ENCODE measurements around the gene PLCB2.

PLCB2 gene

DNA sequence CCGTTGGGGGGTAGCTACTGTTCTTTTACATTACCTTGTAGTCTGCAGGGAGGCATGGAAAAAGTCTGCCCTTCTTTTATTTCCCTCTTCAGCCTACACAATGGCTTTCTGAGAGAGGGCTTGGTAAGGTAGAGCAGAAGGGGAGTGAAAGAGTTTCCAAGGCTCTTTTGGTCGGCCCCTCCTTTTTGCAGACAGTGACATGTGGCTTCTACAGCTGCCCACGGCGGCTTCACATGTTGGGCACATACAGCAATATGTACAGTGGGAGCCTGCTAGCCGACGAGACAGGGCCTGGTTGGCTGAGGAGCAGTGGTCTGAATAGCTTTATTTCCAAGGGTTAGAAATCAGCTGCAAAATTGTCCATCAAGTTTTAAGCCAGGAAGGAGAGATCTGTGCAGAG lies 19.7 kb upstream of the PLCB2 start:
- no peak for DNase-seq (ENCODE audit: low read depth)

- DNase-seq (ENCODE audit: low read depth) = no peak
Observed at GRCh38 chr15:40325700-40326099, 18.0 kb upstream of the PLCB2 start.

- no peak for DNase-seq (ENCODE audit: low read depth)
Observed at GRCh38 chr15:40325188-40325587, 17.5 kb upstream of the PLCB2 start.

- DNase-seq (ENCODE audit: low read depth) = no peak
Observed at GRCh38 chr15:40323953-40324937, 16.5 kb upstream of the PLCB2 start.

- peak; percentile 86 for DNase-seq (ENCODE audit: low read depth)
Observed at GRCh38 chr15:40323239-40323952, 15.7 kb upstream of the PLCB2 start, which contains the start of gene INAFM2. Gene INAFM2, plus strand, starts transcription at chr15:40323692. Its CDS starts 364 bp downstream, at chr15:40324056.

DNA sequence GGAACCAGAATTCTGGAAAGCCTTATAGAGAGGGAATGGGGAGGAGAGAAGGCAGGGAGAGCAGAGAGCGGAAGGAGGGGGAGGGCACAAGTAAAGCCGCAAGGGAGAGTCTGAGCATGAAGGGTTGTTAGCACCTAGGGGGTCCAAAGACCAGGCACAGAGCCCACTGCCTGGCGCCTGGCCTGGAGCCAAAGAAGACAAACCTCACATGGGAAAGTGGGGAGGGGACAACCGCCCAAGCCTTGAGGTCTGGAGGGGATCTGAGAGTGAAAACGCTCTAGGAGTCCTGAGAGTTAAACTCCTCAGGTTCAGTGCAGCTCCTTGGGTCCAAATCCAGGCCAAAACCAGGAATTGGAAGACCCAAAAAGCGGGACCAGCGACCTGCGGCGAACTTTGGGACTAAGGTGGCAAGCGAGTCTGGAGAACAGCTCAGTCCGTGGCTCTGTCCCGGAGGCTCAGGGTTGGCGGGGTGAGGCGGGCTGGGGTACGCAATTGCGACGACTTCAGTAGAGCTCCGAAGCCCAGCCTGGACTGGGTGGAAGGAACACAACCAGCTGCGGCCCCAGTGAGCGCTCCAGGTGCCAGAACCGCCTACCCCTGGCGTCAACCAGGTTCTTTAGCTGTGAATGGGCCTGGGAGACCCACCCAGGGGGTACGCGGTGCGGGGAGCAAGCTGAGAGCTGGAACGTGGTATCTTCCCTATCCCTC lies 14.9 kb upstream of the PLCB2 start:
- no peak for DNase-seq (ENCODE audit: low read depth)

- peak; percentile 23 for DNase-seq (ENCODE audit: low read depth)
Observed at GRCh38 chr15:40320931-40321371, 13.2 kb upstream of the PLCB2 start.

GRCh38 chr15:40320409-40320808 lies 12.7 kb upstream of the PLCB2 start:
- no peak for DNase-seq (ENCODE audit: low read depth)

DNA sequence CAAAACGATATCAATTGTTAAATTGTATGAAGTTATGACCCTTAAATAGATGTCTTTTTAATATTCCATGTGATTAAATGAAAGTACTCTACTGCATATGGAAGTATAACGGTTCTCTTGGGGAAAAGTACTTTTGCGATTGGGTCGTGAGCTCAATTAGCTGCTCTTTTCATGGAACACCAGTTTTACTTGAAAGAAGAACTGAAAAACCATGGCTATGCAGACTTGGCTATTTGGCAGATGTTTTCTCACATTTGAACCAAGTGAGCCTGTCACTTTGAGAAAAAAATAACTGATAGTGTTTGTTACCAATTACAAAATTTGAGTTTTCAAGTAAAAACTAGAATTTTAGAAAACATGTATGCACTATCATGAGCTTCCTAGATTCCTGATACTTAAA lies 9.8 kb upstream of the PLCB2 start:
- DNase-seq (ENCODE audit: low read depth) = no peak

DNA sequence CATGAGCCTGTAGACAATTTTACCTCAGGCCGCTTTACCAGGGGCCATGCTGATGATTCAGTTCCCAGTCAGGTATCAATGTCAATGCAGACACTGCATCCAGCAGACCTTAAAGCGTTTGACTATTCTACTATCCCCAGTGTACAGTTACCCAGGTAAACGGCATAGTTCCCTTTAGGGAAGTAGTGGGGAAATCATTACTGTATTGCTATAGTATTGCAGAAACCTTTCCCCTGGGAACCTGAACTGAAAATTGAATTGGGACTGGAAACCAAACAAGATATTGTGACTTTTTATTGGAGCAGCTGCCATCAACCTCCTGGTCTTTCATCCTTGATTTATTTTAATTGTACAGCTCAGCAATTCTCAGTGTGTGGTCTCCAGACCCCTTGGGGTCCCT lies 9.2 kb upstream of the PLCB2 start:
- DNase-seq (ENCODE audit: low read depth) = no peak

DNA sequence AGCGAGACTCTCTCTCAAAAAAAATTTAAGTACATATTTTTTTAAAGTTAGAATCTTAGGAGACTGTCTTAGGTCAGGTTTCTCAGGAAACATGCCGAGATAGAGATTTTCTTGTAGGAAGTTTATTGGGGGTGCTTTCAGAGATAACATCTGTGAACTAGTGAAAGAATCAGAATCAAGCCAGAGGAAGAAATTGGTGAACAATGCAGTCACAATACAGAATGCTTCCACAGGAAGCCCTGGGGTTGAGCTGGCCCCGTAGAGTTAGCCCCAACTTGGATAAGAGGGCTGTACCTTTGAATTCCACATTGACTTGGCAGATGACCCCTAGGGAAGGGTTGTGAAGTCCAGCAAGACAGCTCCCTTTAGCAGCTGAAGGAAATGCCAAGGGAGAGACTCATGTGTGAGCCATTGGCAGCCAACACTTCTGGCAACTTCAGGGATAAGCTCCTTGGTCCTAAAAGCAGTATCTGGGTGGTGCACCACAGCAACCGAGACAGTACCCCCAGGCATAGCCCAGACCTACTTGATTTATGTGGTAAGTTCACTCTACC lies 7.1 kb upstream of the PLCB2 start:
- DNase-seq (ENCODE audit: low read depth) = no peak

DNA sequence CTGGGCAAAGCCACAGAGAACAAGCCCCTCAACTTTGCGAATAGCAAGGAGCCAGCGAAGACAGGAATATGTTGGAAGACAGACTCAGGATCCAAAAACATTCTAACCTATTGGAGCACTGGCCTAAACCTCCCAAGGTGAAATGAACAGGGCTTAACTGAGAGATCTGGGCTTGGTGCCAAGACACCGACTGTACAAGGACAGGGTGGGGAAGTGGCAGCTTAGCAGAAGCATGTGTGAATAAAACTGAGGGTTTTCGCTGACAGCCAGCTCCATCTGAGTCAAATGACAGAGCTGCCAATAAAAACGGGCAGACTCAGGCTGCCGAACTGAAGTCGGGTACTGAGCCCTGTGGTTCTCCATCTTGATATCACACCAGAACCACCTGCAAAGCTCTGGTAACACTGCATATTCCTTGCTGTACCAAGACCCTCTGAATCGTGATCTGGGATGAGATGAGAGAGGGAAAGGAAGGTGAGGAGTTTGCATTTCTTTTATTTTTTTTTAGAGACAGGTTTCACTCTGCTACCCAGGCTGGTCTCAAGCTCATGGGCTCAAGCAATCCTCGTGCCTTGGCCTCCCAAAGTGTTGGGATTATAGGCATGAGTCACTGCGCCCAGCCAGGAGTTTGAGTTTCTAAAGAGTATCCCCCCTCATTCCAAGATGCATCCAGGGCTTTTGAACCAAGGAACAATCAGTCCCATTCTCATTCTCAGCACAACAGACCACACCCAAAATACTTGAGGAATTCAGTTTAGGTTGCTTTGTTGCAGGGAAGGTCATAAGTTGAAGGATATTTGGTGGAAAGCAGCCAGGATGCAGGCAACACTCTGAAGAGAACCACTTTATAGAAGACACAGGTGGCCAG lies 6.0 kb upstream of the PLCB2 start:
- DNase-seq (ENCODE audit: low read depth) = no peak

GRCh38 chr15:40312370-40313158 lies 4.8 kb upstream of the PLCB2 start:
- no peak for DNase-seq (ENCODE audit: low read depth)

DNA sequence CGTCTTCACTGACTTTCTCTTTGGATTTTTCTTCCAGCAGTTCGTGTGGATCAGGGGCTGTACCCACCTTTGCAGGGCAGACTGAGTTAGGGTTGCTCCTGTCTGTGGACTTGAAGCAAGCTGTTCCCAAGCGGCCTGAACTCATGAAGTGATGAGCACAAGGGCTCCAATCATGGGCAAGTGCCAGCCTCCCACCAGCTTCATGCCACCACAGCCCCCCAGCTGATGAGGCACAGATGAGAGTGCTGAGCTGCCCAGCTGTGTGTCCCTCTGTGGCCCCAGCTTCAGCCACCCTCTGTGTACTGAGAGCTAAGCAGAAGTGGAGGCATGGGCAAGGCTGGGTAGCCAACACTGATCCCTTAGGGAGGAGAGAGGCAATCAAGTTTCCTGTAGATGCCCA lies 3.3 kb upstream of the PLCB2 start:
- DNase-seq (ENCODE audit: low read depth) = no peak

GRCh38 chr15:40310001-40310959 lies 2.5 kb upstream of the PLCB2 start:
- DNase-seq (ENCODE audit: low read depth) = peak; percentile 30

DNA sequence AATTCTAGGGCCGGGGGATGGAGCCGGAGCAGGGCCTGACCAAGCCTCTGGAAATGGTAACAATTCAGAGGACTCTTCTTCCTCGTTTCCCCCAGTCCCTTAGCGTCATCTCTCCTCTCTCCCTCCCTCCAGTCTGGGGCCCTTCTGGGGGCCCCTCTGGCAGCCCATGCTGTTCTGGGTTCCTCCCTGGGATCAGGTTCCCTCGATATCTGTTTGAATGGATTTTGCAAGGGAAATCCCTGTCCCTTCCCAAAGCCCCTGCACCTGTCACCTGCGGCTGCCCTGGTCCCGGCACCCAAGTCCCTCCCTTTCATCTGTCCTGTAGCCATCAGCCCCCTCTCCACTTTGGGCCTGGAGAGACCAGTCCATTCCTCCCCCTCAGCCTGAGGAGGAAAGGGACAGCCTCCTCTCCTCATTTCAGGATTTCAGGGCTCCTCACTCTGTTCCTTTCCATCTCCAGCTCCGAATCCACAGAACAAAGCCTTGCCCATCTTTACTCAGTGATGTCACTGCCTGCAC lies 1.7 kb upstream of the PLCB2 start:
- DNase-seq (ENCODE audit: low read depth) = no peak

DNA sequence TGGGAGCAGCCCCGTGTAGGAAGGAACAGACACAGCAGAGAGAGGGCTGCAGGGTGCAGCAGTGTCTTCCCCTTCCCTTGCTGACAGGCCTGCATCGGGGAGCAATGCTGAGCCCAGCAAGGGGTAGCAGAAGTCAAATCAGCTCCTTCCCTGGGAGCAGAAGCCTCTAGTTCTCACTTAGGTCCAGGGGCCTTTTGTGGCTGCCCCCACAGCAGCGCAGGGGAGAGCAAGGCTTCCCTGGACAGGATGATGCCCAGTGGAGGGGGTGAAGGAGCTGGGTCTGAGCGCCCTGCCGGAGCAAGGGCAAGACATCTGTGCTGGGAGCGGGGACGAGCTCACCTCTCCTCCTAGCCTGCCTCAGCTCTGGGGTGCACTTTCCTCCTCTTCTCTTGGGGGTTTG lies 827 bp downstream of the PLCB2 start:
- no peak for DNase-seq (ENCODE audit: low read depth)

- no peak for DNase-seq (ENCODE audit: low read depth)
Observed at GRCh38 chr15:40306371-40306770, 1.4 kb downstream of the PLCB2 start.

- no peak for DNase-seq (ENCODE audit: low read depth)
Observed at GRCh38 chr15:40305281-40305680, 2.5 kb downstream of the PLCB2 start.

Measured in activated T-helper 9 cell treated with anti-CD3 and anti-CD28 coated beads, Interleukin-2, amount 50 U/mL, for 16 hours (primary cell).